Measurements from ENCODE around the gene NID2.

NID2 gene

DNA sequence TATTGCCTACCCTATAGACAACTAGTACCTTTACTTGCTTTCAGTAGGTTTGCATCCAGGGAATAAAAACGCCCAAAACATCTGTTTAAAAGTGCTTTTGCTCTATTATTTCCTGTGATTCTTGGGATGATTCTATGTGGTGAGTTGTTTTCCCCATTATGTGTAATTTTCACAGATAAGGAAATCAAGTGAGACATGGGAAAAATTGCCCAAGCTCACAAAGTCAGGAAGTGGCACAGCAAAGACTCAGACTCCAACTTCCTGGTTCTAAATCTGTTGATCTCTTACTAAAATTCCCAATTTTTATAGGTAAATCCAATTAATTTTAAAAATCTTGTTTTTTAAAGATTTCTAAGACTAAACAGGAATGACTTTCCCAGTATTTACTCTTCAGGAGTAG lies 39.0 kb downstream of the NID2 start:
- DNase-seq (ENCODE audit: low read depth in 2 of 2): no peak

DNA sequence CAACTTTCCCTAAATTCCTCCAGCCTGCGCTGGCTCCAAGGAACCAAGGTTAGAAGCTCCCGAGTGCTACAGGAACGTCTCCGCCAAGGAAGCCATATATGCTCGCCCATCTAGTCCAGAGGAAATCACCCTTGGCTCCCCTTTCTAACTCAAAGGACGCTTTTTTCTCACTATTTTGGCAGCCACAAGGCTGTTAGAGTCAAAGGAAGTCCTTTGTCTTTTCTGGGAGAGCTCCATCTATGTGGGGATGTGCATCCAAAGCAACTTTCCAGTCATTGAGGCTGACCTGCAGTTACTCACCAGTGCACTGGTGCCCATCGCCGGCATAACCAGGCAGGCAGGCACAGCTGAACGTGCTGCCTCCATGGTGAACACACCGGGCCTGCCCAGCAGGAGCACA lies 42.0 kb downstream of the NID2 start:
- no peak for DNase-seq (ENCODE audit: low read depth in 2 of 2)

DNA sequence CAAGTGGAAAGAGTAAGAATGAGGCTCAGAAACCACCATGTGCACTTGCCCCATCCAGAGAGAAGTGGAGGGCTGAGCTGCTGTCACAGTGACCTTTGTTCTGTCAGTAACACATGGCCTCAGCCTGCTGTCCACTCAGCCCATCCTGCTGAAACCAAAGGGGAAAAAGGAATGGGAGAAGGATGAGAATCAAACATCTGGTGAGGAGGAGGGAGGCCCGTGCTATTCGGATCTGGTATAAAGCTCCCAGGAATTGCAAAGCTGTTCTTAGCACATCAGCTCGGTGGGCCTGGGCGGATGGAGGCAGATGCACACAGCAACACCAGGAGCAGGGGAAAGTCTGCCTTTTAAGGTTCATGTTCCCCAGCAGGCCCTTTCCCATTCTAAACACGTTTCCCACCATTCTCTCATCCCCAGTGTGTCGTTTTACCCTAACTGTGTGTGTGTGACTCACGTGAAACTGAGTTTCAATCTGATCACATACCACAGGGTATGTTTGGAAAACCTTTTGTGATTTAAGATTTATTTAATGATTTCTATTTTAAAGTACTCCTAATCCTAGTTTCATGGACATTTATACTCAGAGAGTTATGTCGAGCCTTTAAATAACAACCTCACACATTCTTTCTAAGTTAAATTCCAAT lies 42.7 kb downstream of the NID2 start:
- no peak for DNase-seq (ENCODE audit: low read depth in 2 of 2)

DNA sequence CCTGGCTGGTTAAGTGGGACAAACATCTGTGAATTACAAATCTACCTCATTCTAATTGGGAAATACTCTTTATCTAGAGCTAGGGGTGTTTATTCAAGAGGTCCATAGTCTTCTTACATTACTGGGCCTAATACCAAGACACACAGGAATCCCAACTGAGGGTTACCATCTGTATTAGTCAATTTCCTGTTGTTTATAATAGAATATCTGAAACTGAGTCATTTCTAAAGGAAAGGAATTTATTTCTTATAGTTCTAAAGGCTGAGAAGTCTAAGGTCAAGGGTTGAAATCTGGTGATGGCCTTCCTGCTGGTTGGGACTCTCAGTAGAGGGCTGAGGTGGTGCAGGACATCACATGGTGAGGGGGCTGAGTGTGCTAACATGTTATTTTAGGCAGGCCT lies 43.5 kb downstream of the NID2 start:
- no peak for DNase-seq (ENCODE audit: low read depth in 2 of 2)

DNA sequence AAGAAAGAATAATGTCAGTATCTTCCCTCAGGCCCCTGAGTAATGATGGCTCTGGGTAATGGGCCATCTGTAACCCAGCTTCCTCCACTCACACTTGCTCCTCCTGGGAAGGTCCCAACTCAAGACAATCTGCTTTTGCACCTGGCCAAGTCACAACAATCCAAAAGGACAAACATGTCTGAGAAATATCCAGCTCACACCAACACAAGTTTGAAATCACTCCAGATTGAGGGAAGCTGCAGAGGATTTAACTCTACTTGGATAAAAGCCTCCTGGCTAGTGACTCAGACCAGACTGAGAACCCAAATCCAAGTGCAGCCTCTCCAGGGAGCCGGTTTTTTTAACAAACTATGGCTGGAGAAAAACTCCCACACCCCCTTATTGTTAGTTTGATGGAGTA lies 45.3 kb downstream of the NID2 start:
- DNase-seq (ENCODE audit: low read depth in 2 of 2): no peak

DNA sequence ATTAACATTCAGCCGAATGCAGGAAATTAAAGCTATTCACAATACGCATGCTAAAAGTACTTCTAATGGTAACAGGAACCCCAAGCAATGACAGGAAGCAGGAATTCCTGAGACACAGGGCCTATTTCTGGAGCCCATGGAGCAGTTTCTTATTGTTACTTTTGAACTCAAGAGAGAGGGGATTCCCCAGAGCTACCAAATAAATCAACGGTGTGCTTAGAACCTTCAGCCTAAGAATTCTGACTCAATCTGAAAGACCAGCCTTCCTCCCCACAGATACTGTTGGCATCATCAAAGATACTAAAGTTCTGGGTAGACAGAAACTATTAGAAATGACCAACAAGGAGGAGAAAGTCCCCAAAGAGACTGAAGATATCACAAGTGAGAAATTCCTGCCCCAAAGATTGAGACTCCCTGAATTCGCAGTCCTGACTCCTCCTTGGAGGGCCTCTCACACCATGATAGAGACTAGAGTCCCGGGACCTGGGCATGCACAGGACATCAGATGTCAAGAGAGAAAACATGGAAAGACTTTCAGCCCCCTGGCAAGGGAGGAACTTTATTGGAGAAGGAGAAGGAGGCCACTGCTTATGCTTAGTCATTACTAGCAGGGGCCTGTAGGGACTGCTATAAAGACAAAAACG lies 46.8 kb downstream of the NID2 start:
- DNase-seq (ENCODE audit: low read depth in 2 of 2): no peak

DNA sequence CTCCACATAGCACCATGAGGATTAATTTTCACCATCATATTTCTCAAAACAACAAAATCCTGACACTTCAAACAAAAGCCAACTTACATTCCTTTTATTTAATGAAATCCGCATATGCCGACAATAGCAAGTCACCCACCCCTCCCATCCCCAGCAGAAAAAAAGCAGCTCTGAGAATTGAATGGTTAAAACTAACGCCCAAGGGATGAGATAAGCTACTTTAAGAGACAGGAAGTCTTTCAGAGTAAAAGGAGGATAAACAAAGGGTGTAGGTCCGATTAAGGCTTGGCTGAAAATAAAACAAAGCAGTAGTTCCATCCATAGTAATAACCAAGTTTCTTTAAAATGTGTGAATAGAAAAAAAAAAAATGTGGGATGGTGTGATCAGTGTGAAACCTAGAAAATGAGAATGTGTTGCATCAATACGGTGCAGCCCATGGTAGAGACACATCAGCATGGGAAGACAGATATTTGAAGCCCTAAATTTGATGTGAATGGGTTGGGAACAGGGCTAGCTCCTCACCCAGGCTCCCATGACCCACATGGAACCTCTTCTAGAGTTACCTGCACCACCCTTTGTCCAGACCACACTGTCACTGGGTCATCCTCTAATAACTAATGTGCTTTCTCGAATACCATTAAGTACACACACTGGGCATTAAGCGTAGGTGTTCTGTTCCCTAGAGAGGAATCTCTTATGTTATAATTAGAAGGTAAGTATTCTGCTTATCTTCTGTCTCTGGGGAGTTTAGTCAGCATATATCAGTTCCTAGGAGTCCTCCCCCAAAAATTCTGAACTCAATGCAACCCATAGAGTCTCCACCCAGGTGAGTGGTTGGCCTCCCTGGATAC lies 47.8 kb downstream of the NID2 start:
- no peak for DNase-seq (ENCODE audit: low read depth in 2 of 2)

DNA sequence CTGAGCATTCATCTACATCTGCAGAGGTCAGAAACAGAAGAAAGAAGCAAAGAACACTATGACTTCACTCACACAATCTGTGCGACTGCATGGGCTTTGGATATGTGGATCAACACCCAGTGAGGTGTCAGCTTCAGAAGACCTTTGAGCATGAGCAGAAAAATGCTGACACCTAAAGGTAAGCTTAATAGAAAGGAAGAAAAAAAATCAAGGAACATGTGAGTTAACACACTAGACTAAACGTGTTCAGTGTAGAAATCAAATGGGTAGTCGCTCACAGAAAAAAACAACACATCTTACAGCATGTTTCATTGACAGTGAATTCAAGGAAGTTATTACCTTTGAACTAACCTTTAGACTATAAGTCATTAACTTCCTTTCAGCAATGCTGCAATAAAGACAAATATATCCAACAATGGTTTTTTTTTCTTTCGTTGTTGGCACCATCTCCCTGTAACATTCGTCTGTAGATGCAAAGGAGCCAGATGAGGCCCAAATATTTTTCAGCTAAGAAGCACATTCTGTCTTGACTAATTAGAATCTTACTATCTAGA lies 48.6 kb downstream of the NID2 start:
- no peak for DNase-seq (ENCODE audit: low read depth in 2 of 2)

DNA sequence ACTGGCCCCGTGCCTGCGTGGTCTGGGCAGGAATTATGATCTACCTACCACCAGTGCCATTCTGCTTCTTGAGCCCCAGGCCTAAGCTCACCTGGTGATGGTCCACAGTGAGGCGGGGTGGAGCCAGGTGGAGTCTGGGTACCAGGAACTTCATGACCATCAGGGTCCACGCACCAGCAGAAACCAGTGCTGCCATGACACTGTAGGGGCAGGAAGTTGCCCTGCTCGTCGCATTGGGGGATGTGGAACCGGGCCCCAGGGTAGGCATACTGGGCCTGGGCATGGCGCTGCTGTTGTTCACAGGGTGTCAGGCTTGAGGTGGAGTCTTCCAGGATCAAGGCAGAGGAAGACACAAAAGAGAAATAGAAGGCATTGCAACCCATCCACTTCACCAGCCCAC lies 49.9 kb downstream of the NID2 start:
- no peak for DNase-seq (ENCODE audit: low read depth in 2 of 2)

DNA sequence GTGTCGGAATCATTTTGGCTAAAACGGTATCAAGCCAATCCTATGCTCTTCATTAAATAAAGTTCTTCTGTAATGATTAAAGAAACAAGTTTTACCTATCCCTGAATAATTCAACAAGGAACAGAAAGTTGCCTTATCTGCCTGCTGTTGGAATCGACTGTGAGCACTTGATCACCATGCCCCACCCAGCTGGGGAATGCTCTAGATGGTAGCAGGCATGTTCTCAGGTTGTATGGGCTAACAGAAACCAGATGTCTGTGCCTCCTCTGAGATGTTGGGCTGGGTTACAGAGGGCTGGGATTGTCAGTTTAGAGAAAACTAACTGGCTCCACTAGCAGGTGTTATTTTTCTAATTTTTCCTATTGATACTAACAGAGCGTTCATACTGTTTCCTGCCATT lies 50.6 kb downstream of the NID2 start:
- no peak for DNase-seq (ENCODE audit: low read depth in 2 of 2)

DNA sequence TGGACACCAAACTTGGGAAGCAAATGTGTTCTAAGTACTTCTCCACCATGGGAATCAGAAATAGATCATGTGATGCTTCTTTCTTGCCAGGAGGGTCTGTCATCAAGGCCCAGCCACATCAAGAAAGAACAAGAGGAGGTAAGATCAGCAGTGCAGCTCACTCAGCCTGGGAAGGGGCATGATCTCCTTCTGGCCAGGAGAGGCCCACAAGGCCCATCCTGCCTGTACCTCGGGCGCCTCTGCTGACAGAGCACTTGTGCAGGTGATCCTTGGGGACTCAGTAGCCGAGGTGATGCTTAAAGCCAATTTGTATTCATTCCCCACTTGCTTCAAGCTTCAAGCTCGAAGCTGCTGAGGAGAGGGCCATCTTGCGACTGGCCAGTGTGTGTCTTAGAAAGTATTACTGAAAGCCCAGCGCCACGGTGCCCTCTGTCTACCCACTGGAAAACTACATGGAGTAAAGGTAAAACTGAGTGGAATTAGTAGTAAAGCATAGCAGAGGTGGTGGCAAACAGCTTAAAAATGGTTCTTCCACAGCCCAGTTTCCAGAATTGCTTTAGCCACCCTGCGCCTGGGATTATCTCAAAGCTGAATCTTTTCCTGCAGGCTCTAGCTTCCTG lies 53.3 kb downstream of the NID2 start:
- no peak for DNase-seq (ENCODE audit: low read depth in 2 of 2)

DNA sequence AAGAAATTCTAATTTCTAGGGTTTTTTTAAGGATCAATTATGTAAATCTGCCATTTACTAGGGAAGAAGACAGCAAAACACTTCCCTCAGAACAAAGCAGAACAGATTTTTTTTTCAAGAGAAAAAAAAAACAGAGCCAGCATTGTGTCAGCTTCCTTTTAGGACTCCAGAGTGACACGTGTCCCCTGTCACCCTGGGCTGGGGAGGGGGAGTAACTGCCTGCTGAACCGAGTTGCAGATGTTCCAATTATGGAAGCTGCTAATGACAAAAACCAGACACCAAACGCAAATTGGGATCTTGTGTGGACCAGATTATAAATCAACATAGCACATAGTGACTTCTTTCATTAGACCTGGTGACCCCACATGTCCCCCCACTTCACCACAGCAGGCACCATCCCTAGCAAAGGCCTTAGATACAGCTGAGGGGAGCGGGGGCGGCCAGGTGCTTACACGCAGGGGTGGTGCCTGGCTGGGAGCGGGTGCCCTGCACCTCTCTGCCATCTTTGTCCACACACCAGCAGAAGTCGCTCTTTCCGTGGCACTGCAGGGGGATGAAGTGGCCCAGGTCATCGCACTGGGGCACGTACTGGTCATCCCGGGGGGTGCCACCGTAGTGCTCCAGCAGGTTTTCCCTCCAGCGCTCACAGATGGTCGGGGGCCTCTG lies 54.1 kb downstream of the NID2 start:
- no peak for DNase-seq (ENCODE audit: low read depth in 2 of 2)

DNA sequence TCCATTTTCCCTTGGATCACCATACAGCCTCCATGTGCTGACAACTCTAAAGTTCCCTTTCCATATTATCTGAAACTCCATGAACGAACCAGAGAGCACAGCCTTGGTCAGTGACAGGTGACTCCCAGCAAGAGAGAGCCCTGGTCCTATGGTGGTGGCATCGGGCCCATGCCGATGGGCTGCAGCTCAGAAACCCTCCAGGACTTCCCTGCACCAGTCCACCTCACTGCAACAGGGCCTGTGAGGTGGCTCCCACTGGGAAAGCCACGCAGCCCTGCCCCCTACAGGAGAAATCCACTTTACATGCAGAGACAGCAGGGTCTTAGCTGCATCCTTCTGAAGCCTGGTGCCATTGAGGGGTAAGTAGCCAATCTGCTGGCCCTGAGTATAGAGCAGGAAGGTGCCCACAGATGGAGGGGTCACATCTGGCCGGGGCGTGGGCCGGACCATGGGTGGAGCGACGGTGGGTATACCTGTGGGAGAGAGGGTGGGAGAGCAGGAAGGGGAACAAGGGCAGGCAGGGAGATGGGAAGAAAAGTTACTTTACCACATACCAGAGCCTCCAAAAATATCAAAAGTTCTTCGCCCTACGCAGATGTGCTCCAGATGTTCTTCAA lies 54.8 kb downstream of the NID2 start:
- no peak for DNase-seq (ENCODE audit: low read depth in 2 of 2)

DNA sequence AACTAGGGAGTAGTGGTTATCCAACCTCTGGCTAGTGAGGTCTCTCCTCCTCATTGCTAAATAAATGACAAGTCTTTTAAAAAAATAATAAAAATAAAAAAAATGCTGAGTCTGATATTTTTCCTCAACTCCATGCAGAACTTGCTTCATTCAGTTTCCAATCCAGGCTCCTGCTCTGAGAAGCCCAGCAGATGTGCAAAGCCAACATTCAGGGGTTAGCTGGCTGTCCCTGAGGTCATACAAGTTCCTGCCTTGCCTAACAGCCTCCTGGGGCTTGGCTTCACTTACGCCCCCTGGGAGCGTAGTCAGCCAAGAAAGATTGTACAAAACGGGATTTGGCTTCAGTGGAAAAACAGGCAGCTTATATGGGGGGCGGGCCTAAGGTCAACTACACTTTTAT lies 56.2 kb downstream of the NID2 start:
- no peak for DNase-seq (ENCODE audit: low read depth in 2 of 2)

DNA sequence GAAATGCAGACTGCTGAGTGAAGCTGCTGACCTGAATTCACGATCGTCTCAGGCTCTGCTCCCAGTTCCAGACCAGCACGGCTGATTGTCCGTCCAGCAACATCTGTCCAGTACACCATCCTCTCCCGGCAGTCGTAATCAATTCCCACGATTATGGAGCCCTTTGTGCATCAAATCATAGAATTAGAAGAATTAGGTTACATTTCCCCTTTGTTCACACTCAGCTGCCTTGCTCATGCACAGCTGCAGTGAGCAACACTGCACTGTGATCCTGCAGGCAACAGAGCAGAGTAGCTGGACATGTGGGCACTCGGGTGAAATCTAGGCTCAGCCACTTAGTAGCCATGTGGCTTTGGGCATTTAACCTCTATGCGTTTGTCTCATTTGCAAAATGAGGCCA lies 57.3 kb downstream of the NID2 start:
- no peak for DNase-seq (ENCODE audit: low read depth in 2 of 2)

DNA sequence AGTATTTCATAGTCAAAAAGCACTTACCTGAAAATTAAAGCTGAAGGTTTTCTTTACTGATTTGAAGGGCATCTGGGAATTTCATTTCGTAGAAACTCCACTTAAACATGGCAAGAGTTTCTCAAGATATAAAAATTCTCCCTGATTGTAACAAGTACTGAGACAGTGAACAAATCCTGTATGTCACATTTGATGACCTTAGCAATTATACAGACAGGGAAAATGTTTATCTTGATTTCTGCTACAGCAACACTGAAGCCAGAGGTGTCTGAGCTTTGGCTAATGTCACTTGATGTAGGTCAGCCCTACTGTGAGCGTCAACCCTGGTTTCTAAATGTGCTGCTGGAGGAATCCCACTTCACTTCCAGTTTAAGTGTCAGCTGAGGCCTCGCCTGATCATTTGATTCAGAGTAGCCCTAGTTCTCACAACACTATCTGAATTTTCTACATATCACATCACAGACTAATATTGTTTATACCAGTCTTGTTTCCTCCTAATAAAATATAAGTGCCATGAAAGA lies 58.6 kb downstream of the NID2 start:
- DNase-seq (ENCODE audit: low read depth in 2 of 2): no peak

DNA sequence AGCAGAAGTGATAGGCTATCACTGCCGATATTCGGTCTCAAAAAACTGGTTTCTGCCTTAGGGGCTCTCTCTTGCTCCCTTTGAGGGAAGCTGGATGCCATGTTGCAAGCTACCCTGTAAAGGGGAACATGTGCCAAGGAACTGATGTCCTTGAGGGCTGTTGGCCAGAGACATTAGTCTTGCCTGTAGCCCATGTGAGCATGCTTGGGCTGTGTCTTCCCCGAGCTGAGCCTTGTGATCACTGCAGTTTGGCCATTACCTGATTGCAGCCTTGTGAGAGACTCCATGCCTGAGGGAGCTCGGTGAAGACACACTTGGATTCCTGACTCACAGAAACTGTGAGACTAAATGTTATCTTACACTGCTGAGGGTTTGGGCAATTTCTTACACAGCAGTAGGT lies 60.7 kb downstream of the NID2 start:
- DNase-seq (ENCODE audit: low read depth in 2 of 2): no peak

DNA sequence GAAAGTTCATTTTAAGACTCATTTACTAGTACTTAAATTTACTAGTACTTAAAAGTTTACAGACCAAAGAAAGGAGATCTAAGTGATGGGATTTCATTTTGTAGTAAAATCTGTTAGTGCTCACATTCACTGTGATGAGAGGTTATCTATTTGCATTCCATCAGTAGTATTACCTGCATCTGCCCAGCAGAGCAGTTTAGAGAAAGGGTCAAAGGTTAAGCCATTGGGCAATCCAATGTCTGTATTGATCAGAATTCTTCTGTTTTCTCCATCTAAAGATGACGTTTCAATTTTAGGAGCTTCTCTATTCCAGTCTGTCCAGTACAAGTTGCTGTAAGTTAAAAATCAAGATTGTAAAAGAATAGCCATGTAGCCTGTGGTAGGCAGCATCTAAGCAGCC lies 61.2 kb downstream of the NID2 start:
- no peak for DNase-seq (ENCODE audit: low read depth in 2 of 2)

DNA sequence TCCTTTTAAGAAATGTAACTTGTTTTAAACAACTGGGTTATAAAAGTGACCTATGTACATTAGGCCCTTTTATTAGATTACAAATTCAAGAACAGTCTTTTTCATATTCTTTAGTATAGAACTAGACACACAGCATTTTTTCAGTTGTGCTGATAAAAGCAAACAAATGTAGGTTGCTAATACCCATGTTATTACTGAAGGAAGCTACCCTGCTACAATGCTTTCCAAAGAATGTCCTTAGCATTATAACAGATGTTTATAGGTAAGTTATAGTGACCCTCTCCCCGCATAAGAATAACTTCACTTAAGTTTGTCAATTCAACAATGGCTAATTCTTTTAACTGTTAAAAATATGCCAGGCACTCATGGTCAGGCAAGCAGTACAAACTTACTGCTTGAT lies 61.6 kb downstream of the NID2 start:
- DNase-seq (ENCODE audit: low read depth in 2 of 2): no peak

DNA sequence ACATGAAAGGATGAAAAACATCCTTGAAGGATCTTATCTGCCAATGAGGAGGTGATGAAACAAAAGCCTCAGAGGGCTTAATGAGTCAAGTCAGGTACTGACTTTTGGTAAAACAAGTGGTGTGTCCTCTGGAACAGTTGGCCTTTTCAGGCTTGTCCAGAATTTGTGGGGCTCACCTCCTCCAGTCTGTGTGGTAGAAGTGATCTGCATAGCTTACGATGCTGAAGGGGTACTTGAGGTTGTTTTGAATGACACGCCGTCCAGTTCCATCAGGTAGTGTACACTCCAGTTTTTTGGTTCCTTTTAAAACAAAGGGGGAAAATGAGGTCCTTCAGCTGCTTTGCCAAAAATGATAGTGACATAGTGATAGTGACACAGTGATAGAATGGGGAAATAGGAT lies 62.5 kb downstream of the NID2 start:
- no peak for DNase-seq (ENCODE audit: low read depth in 2 of 2)

DNA sequence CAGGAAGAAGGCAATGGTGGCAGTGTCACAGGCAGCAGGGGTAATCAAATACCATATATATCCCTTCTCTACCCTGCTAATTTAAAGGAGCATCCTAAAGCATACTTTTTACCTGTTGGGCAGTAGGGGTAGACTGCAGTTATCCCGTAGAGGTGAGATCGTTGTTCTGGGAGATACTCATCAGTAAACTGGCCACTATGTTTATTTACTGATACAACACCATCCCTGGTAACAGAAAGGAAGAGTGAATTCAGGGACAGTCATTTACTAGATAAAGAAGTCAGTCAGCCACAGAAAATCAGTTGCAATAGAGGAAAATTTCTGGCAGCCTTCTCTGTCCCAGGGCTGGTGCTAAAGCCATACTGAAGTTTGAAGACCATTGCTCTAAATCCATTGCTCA lies 63.2 kb downstream of the NID2 start:
- DNase-seq (ENCODE audit: low read depth in 2 of 2): no peak
